H1 (cell line): Measurements from ENCODE around the gene ERVFRD-1. TPM values are rescaled to one million over a fixed set of nuclear protein-coding genes. Genes with fewer than 3 reads are reported as not detected.

Experiments used
- CTCF ChIA-PET: fragments of 300-600 bp; sonication (Branson Sonifier 250); formaldehyde crosslinking; loops from one replicate; lab custom pipeline; 2021; ENCODE audit not compliant: partially characterized antibody; lab: Charles Lee
- POLR2A ChIA-PET: fragments of 300-600 bp; sonication (Branson Sonifier 250); formaldehyde crosslinking; loops from one replicate; lab custom pipeline; 2021; ENCODE audit warnings: inconsistent platforms; ENCODE audit not compliant: partially characterized antibody; lab: Charles Lee
- DNase-seq, 2 experiments: peaks; one replicate each; pipeline versions ENCODE4 v3.0.0 to v3.0.0-alpha.2; 2010 to 2022; ENCODE audit warnings: low spot score in 2 of 2, low read depth in 1 of 2, mixed read lengths in 1 of 2
- FAIRE-seq: peaks from 2 replicates; lab custom pipeline; 2011; peaks lifted over from hg19 to GRCh38; lab: Jason Lieb, UNC
- H2AFZ ChIP-seq: 2 replicates; pipeline ENCODE4 v1.8.1; 2012; ENCODE audit warnings: low read length, inconsistent platforms
- H2AK5ac ChIP-seq: 2 replicates; pipeline ENCODE4 v1.6.1; 2013; ENCODE audit warnings: low read depth, low read length
- H2BK120ac ChIP-seq: replicated peaks from 2 replicates; pipeline ENCODE3; 2013; ENCODE audit warnings: low read depth, low read length, inconsistent platforms
- H2BK12ac ChIP-seq: 2 replicates; pipeline ENCODE4 v1.6.1; 2013; ENCODE audit warnings: low read depth, low read length
- H2BK15ac ChIP-seq: 2 replicates; pipeline ENCODE4 v1.6.1; 2013; ENCODE audit warnings: low read length
- H2BK20ac ChIP-seq: 2 replicates; pipeline ENCODE4 v1.6.1; 2013; ENCODE audit warnings: low read length
- H2BK5ac ChIP-seq: 2 replicates; pipeline ENCODE4 v1.6.1; 2013; ENCODE audit warnings: low read depth, low read length
- H3K14ac ChIP-seq: 2 replicates; pipeline ENCODE4 v1.6.1; 2013; ENCODE audit warnings: inconsistent platforms; ENCODE audit not compliant: insufficient read length
- H3K18ac ChIP-seq: 2 replicates; pipeline ENCODE4 v1.6.1; 2013; ENCODE audit warnings: low read length; ENCODE audit errors: extremely low read depth
- H3K23ac ChIP-seq: 2 replicates; pipeline ENCODE4 v1.6.1; 2013; ENCODE audit warnings: inconsistent platforms; ENCODE audit not compliant: insufficient read length
- H3K23me2 ChIP-seq: 2 replicates; pipeline ENCODE4 v1.6.1; 2013; ENCODE audit warnings: low read depth, low read length
- H3K27ac ChIP-seq: 2 replicates; pipeline ENCODE4 v1.6.1; 2011; ENCODE audit warnings: low read depth, low read length, inconsistent platforms
- H3K27me3 ChIP-seq, 4 experiments: replicated peaks in 1 of 4; 1 replicate in 1 of 4; 2 replicates in 3 of 4; pipeline versions ENCODE4 v1.6.1 to v1.8.1; 2011 to 2013; ENCODE audit warnings: low read length in 3 of 4, mild to moderate bottlenecking in 3 of 4, inconsistent platforms in 2 of 4, mixed read lengths in 2 of 4, moderate library complexity in 1 of 4; ENCODE audit not compliant: control insufficient read depth in 3 of 4, insufficient read depth in 3 of 4; ENCODE audit errors: extremely low read depth in 1 of 4
- H3K36me3 ChIP-seq, 4 experiments: 2 replicates each; pipeline versions ENCODE4 v1.6.1 to v1.8.1; 2011 to 2013; ENCODE audit warnings: mild to moderate bottlenecking in 4 of 4, low read length in 3 of 4, moderate library complexity in 2 of 4, control low read depth in 1 of 4, inconsistent platforms in 1 of 4; ENCODE audit not compliant: insufficient read depth in 4 of 4, control insufficient read depth in 2 of 4
- H3K4ac ChIP-seq: replicated peaks from 2 replicates; pipeline ENCODE3; 2013; ENCODE audit warnings: low read length, low read depth, mixed read lengths, inconsistent platforms; ENCODE audit not compliant: insufficient read length
- H3K4me1 ChIP-seq, 4 experiments: replicated peaks in 1 of 4; 1 replicate in 1 of 4; 2 replicates in 3 of 4; pipeline versions ENCODE4 v1.6.1 to v1.8.1; 2011 to 2013; ENCODE audit warnings: low read length in 3 of 4, inconsistent platforms in 2 of 4, mixed read lengths in 1 of 4; ENCODE audit not compliant: insufficient read depth in 4 of 4, control insufficient read depth in 3 of 4
- H3K4me2 ChIP-seq, 2 experiments: 2 replicates each; pipeline versions ENCODE4 v1.6.1 to v1.8.1; 2011 to 2013; ENCODE audit warnings: low read depth in 2 of 2, low read length in 2 of 2, control low read depth in 1 of 2, inconsistent platforms in 1 of 2, mild to moderate bottlenecking in 1 of 2; ENCODE audit not compliant: insufficient read depth in 1 of 2
- H3K4me3 ChIP-seq, 4 experiments: fragments of 200-600, 300-600 bp in 1 of 4; sonication (generic), shearing (Covaris generic), sonication (Bioruptor Twin) in 1 of 4; 2 replicates each; pipeline versions ENCODE4 v1.5.1 to v1.8.1; 2011 to 2016; ENCODE audit warnings: low read length in 4 of 4, low read depth in 3 of 4, control low read depth in 2 of 4, inconsistent platforms in 2 of 4, mild to moderate bottlenecking in 2 of 4, mixed read lengths in 1 of 4, moderate library complexity in 1 of 4; ENCODE audit not compliant: insufficient read depth in 2 of 4; ENCODE audit errors: extremely low read depth in 1 of 4
- H3K56ac ChIP-seq: replicated peaks from 2 replicates; pipeline ENCODE3; 2013; ENCODE audit warnings: low read depth, mild to moderate bottlenecking, mixed read lengths, low read length, inconsistent platforms; ENCODE audit not compliant: insufficient read length
- H3K79me1 ChIP-seq: 2 replicates; pipeline ENCODE4 v1.6.1; 2013; ENCODE audit warnings: low read depth, low read length, control low read depth
- H3K79me2 ChIP-seq, 2 experiments: 2 replicates each; pipeline versions ENCODE4 v1.6.1 to v1.8.1; 2012 to 2013; ENCODE audit warnings: low read length in 2 of 2, mild to moderate bottlenecking in 2 of 2, inconsistent platforms in 1 of 2; ENCODE audit not compliant: insufficient read depth in 2 of 2, control insufficient read depth in 1 of 2
- H3K9ac ChIP-seq, 4 experiments: replicated peaks in 1 of 4; 1 replicate in 1 of 4; 2 replicates in 3 of 4; pipeline versions ENCODE4 v1.6.1 to v1.8.1; 2011 to 2013; ENCODE audit warnings: low read depth in 3 of 4, low read length in 3 of 4, control low read depth in 2 of 4, mild to moderate bottlenecking in 2 of 4, moderate library complexity in 2 of 4, inconsistent platforms in 1 of 4; ENCODE audit errors: extremely low read depth in 1 of 4
- H3K9me3 ChIP-seq, 2 experiments: 2 replicates each; pipeline versions ENCODE4 v1.6.1 to v1.8.1; 2012 to 2013; ENCODE audit warnings: mild to moderate bottlenecking in 2 of 2, moderate library complexity in 2 of 2, control low read depth in 1 of 2, inconsistent platforms in 1 of 2, low read depth in 1 of 2, low read length in 1 of 2, mixed read lengths in 1 of 2; ENCODE audit not compliant: insufficient read depth in 2 of 2
- H4K20me1 ChIP-seq, 2 experiments: replicated peaks in 1 of 2; 2 replicates each; pipeline versions ENCODE3 to v1.8.1; 2011 to 2013; ENCODE audit warnings: inconsistent platforms in 2 of 2, low read length in 2 of 2, mild to moderate bottlenecking in 1 of 2; ENCODE audit not compliant: insufficient read depth in 2 of 2, control insufficient read depth in 1 of 2
- H4K5ac ChIP-seq: 2 replicates; pipeline ENCODE4 v1.6.1; 2013; ENCODE audit warnings: low read length, low read depth, mixed read lengths, inconsistent platforms; ENCODE audit not compliant: insufficient read length
- H4K8ac ChIP-seq: 2 replicates; pipeline ENCODE4 v1.8.0; 2013; ENCODE audit warnings: mild to moderate bottlenecking, moderate library complexity, low read length, inconsistent platforms; ENCODE audit not compliant: insufficient read depth; ENCODE audit errors: extremely low read depth
- H4K91ac ChIP-seq: replicated peaks from 2 replicates; pipeline ENCODE3; 2013; ENCODE audit warnings: low read length, mixed read lengths, inconsistent platforms; ENCODE audit not compliant: insufficient read length
- ATF2 ChIP-seq: IDR thresholded peaks from 2 replicates; pipeline ENCODE4 v1.6.1; 2012; ENCODE audit warnings: low read length, inconsistent platforms
- BCL11A ChIP-seq, 2 experiments: IDR thresholded peaks; one replicate each; pipeline ENCODE4 v1.6.1; 2011; ENCODE audit warnings: low read depth in 2 of 2, low read length in 2 of 2, mild to moderate bottlenecking in 2 of 2
- HDAC2 ChIP-seq, 2 experiments: fragments of 300-600 bp in 1 of 2; sonication (generic) in 1 of 2; IDR thresholded peaks; 2 replicates each; pipeline ENCODE4 v1.6.1; 2011 to 2012; ENCODE audit warnings: low read depth in 2 of 2, low read length in 2 of 2, mild to moderate bottlenecking in 2 of 2, moderate library complexity in 2 of 2, borderline replicate concordance in 1 of 2, inconsistent platforms in 1 of 2
- NANOG ChIP-seq: IDR thresholded peaks from 2 replicates; pipeline ENCODE4 v1.6.1; 2011; ENCODE audit warnings: low read length, low read depth, mild to moderate bottlenecking, inconsistent platforms; ENCODE audit not compliant: insufficient read depth, poor library complexity, severe bottlenecking
- TAF7 ChIP-seq: optimal IDR thresholded peaks from 2 replicates; pipeline ENCODE3; 2011; ENCODE audit warnings: low read depth, mild to moderate bottlenecking, inconsistent platforms, low read length, moderate library complexity, borderline replicate concordance
- whole genome bisulfite sequencing, 2 experiments: shearing (Covaris generic) in 1 of 2; methylation state at CpG; one replicate each; pipeline versions ENCODE4 v1.1.6 to v1.1.7; 2013 to 2015; ENCODE audit warnings: low lambda C conversion rate in 2 of 2, mixed read lengths in 2 of 2, inconsistent platforms in 1 of 2, low coverage in 1 of 2, missing lambda C conversion rate in 1 of 2; ENCODE audit not compliant: insufficient replicate concordance in 2 of 2, insufficient coverage in 1 of 2, insufficient read length in 1 of 2; ENCODE audit errors: extremely low coverage in 1 of 2, missing lambda C conversion rate in 1 of 2; 5-methylcytosine and 5-hydroxymethylcytosine counted together
- polyA plus RNA-seq, 7 experiments: library from polyadenylated mRNA; depleted of rRNA in 3 of 7; stranded (reverse) in 5 of 7; unstranded in 2 of 7; fragments of >200 nt in 5 of 7; fragments of 200-250 nt in 2 of 7; gene quantifications; 1 replicate in 5 of 7; 2 replicates in 1 of 7; 4 replicates in 1 of 7; pipeline versions ENCODE4 v1.2.1 to v1.2.3, GENCODE V29; 2011 to 2013; ENCODE audit warnings: missing spikeins in 2 of 7, mixed read lengths in 2 of 7
- total RNA-seq: library from RNA; stranded (reverse); fragmentation: NEBNext Ultra II Directional; extraction: Animal tissue kit (Norgen Biotek cat#: 25700); gene quantifications from 2 replicates; pipeline ENCODE4 v1.2.1, GENCODE V29; 2021

Gene ERVFRD-1
- total and polyA plus RNA-seq, 2 of the 8 experiments (the other 6 are each of a cell fraction or from before 2014, with no cell fraction given) = not detected

DNA sequence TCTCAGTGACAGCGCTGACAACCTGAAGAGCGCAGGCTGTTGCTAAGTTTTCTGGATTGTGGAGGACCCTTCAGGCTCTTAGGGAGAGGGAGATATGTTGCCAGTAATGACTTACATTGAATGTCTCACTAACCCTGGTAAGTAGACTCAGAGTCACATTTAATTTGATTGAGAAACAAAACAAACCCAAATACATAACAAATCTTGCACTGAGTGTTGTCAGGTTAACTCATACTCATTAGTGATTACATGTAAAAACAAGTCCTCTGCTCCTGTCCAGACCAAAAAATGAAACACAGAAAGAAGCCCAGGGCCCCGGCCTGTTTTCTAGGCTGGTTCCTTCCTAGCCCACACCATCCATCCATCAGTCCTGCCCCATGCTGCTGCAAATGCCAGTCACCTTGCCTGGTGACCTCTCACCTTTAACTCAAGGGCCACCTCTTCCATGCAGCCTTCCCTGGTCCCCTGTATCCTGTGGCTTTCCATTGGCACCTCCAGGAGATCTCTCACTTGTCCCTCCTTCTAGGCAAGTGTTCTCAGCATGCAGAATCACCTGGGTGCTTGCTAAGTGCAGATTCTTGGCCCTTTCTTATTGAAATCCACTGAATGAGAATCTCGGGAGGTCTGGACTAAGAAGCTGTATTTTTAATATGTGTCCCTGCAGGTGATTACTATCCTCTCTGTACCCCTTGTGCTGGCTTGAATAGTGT, 34.7 kb upstream of the ERVFRD-1 start:
- Histone ChIP-seq H3K9ac (no peak overlapping the region), H3K79me1 (no peaks in the 10 kb centered on the region), H2AFZ (no peak overlapping the region), H4K5ac (no peak overlapping the region), H3K27me3 (no peaks in the 10 kb centered on the region), H3K14ac (no peak overlapping the region), H3K79me2 (no peaks in the 10 kb centered on the region), H3K23me2 (no peaks in the 10 kb centered on the region), H3K18ac (peak overlapping the region; percentile 28; the same call in 1 of the 2 replicates), H2BK5ac (no peak overlapping the region), H4K20me1 (no peaks in the 10 kb centered on the region), H4K91ac (no peak overlapping the region), H2BK20ac (no peak overlapping the region; the same call in 1 of the 2 replicates), H2AK5ac (no peak overlapping the region), H3K4me1 (peaks cover 0 to 7% (median 5%) of the 10 kb centered on the region in 4 experiments; a peak in 3 of 7 replicates), H3K9me3 (no peaks in the 10 kb centered on the region), H2BK12ac (no peak overlapping the region), H3K27ac (no peak overlapping the region), H3K4ac (no peak overlapping the region), H4K8ac (no peak overlapping the region), H3K4me2 (no peak overlapping the region), H3K56ac (no peak overlapping the region), H2BK15ac (0 out of 2 replicates have a peak overlapping the region, but pooled peaks have one; percentile 46), H3K4me3 (no peak overlapping the region), H2BK120ac (no peak overlapping the region), H3K23ac (no peak overlapping the region), H3K36me3 (no peaks in the 10 kb centered on the region)
- POLR2A ChIA-PET = no interaction called here
- WGBS, 2 experiments = 79% methylated on average over 4 of the region's 4 CpGs; no CpG with 5 or more reads in 1 of the 2 experiments
- DNase-seq (no peak), FAIRE-seq (no peak)
- CTCF ChIA-PET = interaction anchor here (1.0 to 4.5 kb wide), 7 partner anchors 10 to 350 kb away, joined by 3 to 82 read pairs (median 10); no protein-coding TSS in a partner anchor
- no peak for TF ChIP-seq ATF2
- TF ChIP-seq TAF7 = no peak
- peak in 1 of 2 experiments; percentile 48; a peak in 2 of 4 replicates for TF ChIP-seq HDAC2 (IDR thresholded peaks at IDR 0.05; ENCODE audit: borderline replicate concordance in 1 of 2, low read depth in 2 of 2, low read length in 2 of 2)
- TF ChIP-seq BCL11A (IDR thresholded peaks at IDR 0.05; ENCODE audit: low read depth in 2 of 2, low read length in 2 of 2) = no peak
- TF ChIP-seq NANOG = peak; percentile 64
